ENCODE data around the gene IFNGR2.

DNA sequence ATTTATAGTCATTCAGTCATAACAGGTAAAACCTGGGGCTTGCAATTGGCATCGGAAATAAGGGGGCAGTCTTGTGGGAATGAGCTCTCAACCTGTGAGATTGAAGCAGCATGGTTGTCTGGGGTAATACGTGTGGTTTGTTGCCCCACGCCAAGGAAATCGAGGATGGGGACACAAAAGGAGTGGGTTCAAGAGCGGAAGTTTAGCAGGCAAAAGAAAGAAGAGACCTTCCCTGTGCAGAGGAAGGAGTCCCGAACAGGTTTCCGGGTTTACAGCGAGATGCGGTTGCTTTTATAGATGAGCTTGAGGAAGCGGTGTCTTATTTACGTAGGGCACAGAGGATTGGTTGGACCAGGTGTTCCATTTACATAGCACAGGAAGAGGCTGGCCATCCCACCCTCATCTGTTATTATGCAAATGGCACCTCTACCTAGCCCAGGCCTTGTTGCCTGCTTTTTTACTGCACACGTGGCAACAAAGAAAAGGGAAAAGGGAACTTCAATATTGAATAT, 41.1 kb upstream of the IFNGR2 start:
- no peak for TF ChIP-seq JUN (IDR thresholded peaks at IDR 0.05; ENCODE audit: borderline replicate concordance, insufficient read depth, insufficient read length, low read depth)
- TF ChIP-seq, protein P1, sequence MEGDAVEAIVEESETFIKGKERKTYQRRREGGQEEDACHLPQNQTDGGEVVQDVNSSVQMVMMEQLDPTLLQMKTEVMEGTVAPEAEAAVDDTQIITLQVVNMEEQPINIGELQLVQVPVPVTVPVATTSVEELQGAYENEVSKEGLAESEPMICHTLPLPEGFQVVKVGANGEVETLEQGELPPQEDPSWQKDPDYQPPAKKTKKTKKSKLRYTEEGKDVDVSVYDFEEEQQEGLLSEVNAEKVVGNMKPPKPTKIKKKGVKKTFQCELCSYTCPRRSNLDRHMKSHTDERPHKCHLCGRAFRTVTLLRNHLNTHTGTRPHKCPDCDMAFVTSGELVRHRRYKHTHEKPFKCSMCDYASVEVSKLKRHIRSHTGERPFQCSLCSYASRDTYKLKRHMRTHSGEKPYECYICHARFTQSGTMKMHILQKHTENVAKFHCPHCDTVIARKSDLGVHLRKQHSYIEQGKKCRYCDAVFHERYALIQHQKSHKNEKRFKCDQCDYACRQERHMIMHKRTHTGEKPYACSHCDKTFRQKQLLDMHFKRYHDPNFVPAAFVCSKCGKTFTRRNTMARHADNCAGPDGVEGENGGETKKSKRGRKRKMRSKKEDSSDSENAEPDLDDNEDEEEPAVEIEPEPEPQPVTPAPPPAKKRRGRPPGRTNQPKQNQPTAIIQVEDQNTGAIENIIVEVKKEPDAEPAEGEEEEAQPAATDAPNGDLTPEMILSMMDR (IDR thresholded peaks at IDR 0.05; ENCODE audit: extremely low read depth in 1 of 2, insufficient read depth in 1 of 2, low read depth in 1 of 2, low read length in 2 of 2): no peak
- TF ChIP-seq EZH2 (IDR thresholded peaks at IDR 0.05; ENCODE audit: borderline replicate concordance, low read depth, low read length, severe bottlenecking): no peak

Data from endothelial cell of umbilical vein (primary cell).